ENCODE measurements around the gene CDC14A.

CDC14A gene

GRCh38 chr1:100422065-100422464 is 69.8 kb downstream of the CDC14A start:
- Histone ChIP-seq H3K4me1 (ENCODE audit: control insufficient read depth, low read length) (peaks cover 11% of the 10 kb centered on the region), H3K27ac (ENCODE audit: low read depth, low read length) (no peak overlapping the region), H3K9me3 (ENCODE audit: control insufficient read depth, insufficient read depth, low read length) (no peaks in the 10 kb centered on the region), H3F3A (ENCODE audit: control insufficient read depth, insufficient read depth) (0 out of 2 replicates have a peak, but pooled peaks cover 3% of the 10 kb centered on the region), H3K9me2 (replicated peaks; ENCODE audit: control insufficient read depth, low read length) (no peaks in the 10 kb centered on the region), H3K27me3 (ENCODE audit: control insufficient read depth, low read length) (no peaks in the 10 kb centered on the region), H3K4me3 (ENCODE audit: low read length) (no peak overlapping the region), H4K20me1 (ENCODE audit: control insufficient read depth, insufficient read depth, low read depth, low read length) (no peaks in the 10 kb centered on the region), H3K79me2 (ENCODE audit: control insufficient read depth, low read length) (no peaks in the 10 kb centered on the region), H3K36me3 (ENCODE audit: control insufficient read depth, low read length) (no peaks in the 10 kb centered on the region), H3K4me2 (ENCODE audit: low read length) (no peak overlapping the region)
- TF ChIP-seq, protein P1, sequence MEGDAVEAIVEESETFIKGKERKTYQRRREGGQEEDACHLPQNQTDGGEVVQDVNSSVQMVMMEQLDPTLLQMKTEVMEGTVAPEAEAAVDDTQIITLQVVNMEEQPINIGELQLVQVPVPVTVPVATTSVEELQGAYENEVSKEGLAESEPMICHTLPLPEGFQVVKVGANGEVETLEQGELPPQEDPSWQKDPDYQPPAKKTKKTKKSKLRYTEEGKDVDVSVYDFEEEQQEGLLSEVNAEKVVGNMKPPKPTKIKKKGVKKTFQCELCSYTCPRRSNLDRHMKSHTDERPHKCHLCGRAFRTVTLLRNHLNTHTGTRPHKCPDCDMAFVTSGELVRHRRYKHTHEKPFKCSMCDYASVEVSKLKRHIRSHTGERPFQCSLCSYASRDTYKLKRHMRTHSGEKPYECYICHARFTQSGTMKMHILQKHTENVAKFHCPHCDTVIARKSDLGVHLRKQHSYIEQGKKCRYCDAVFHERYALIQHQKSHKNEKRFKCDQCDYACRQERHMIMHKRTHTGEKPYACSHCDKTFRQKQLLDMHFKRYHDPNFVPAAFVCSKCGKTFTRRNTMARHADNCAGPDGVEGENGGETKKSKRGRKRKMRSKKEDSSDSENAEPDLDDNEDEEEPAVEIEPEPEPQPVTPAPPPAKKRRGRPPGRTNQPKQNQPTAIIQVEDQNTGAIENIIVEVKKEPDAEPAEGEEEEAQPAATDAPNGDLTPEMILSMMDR (IDR thresholded peaks at IDR 0.05; ENCODE audit: low read depth, low read length, poor library complexity, severe bottlenecking), result no peak
- TF ChIP-seq EZH2phosphoT487 (IDR thresholded peaks at IDR 0.05; ENCODE audit: borderline replicate concordance, low read length), result no peak

GRCh38 chr1:100423832-100424337 is 71.6 kb downstream of the CDC14A start:
- Histone ChIP-seq H3F3A (ENCODE audit: control insufficient read depth, insufficient read depth) (0 out of 2 replicates have a peak, but pooled peaks cover 3% of the 10 kb centered on the region), H4K20me1 (ENCODE audit: control insufficient read depth, insufficient read depth, low read depth, low read length) (no peaks in the 10 kb centered on the region), H3K27me3 (ENCODE audit: control insufficient read depth, low read length) (no peaks in the 10 kb centered on the region), H3K9me2 (replicated peaks; ENCODE audit: control insufficient read depth, low read length) (no peaks in the 10 kb centered on the region), H3K9me3 (ENCODE audit: control insufficient read depth, insufficient read depth, low read length) (no peaks in the 10 kb centered on the region), H3K79me2 (ENCODE audit: control insufficient read depth, low read length) (no peaks in the 10 kb centered on the region), H3K4me1 (ENCODE audit: control insufficient read depth, low read length) (peaks cover 11% of the 10 kb centered on the region), H3K36me3 (ENCODE audit: control insufficient read depth, low read length) (no peaks in the 10 kb centered on the region), H3K27ac (ENCODE audit: low read depth, low read length) (no peak overlapping the region), H3K4me3 (ENCODE audit: low read length) (no peak overlapping the region), H3K4me2 (ENCODE audit: low read length) (peak overlapping the region; percentile 45)
- TF ChIP-seq, protein P1 (IDR thresholded peaks at IDR 0.05; ENCODE audit: low read depth, low read length, poor library complexity, severe bottlenecking), result no peak
- TF ChIP-seq EZH2phosphoT487 (IDR thresholded peaks at IDR 0.05; ENCODE audit: borderline replicate concordance, low read length), result no peak

DNA sequence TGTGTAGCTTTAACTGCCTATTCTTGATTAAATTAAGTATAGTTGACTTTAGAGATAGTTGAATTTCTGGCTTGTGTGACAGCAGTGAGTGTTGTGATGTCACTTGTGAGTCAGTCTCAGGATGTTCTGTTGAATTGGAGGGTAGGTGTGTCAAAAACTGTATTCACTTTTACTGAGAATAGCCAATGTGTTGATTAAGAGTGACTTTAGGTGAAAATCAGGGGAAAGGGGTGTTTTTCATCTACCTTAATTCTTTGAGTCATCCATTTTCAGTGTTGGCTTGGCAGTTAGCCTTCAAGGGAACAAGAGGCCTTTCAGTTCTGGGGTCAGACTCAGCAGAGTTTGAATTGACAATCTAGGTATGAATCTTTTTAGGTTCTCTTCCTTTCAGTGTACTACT is 75.9 kb downstream of the CDC14A start:
- no peak overlapping the region for H3K27ac ChIP-seq (ENCODE audit: low read depth, low read length)
- H3K27me3 ChIP-seq (ENCODE audit: control insufficient read depth, low read length), result no peaks in the 10 kb centered on the region
- no peaks in the 10 kb centered on the region for H3K9me2 ChIP-seq (replicated peaks; ENCODE audit: control insufficient read depth, low read length)
- no peak overlapping the region for H3K4me2 ChIP-seq (ENCODE audit: low read length)
- no peaks in the 10 kb centered on the region for H3K79me2 ChIP-seq (ENCODE audit: control insufficient read depth, low read length)
- H3K4me3 ChIP-seq (ENCODE audit: low read length), result no peak overlapping the region
- H3F3A ChIP-seq (ENCODE audit: control insufficient read depth, insufficient read depth), result no peaks in the 10 kb centered on the region
- H3K4me1 ChIP-seq (ENCODE audit: control insufficient read depth, low read length), result peaks cover 11% of the 10 kb centered on the region
- no peaks in the 10 kb centered on the region for H4K20me1 ChIP-seq (ENCODE audit: control insufficient read depth, insufficient read depth, low read depth, low read length)
- no peaks in the 10 kb centered on the region for H3K9me3 ChIP-seq (ENCODE audit: control insufficient read depth, insufficient read depth, low read length)
- TF ChIP-seq, protein P1 (IDR thresholded peaks at IDR 0.05; ENCODE audit: low read depth, low read length, poor library complexity, severe bottlenecking), result no peak
- TF ChIP-seq EZH2phosphoT487 (IDR thresholded peaks at IDR 0.05; ENCODE audit: borderline replicate concordance, low read length), result no peak
- no peaks in the 10 kb centered on the region for H3K36me3 ChIP-seq (ENCODE audit: control insufficient read depth, low read length)

All from DOHH2 (cell line).